A549 (cell line): Measurements from ENCODE around the gene PRPS2.

ENCODE experiments used
- CBX8 ChIP-seq: fragments of 200-600 bp; sonication (generic); IDR thresholded peaks from 2 replicates; pipeline ENCODE4 v1.6.1; 2016
- CHD2 ChIP-seq: fragments of 150-350 bp; IDR thresholded peaks from 2 replicates; pipeline ENCODE4 v1.6.1; 2014; ENCODE audit warnings: low read length; ENCODE audit not compliant: partially characterized antibody
- CHD4 ChIP-seq: fragments of 200-600 bp; sonication (generic); IDR thresholded peaks from 2 replicates; pipeline ENCODE4 v1.6.1; 2016; ENCODE audit warnings: antibody characterized with exemption, mild to moderate bottlenecking, borderline replicate concordance
- CTCF ChIP-seq: fragments of >200 bp; sonication (Bioruptor Twin); formaldehyde crosslinking; IDR thresholded peaks from 3 replicates; pipeline ENCODE4 v1.5.1; 2016
- EP300 ChIP-seq, 2 experiments: fragments of >200 bp; sonication (Bioruptor Twin); formaldehyde crosslinking; IDR thresholded peaks; 2 replicates in 1 of 2; 3 replicates in 1 of 2; pipeline ENCODE4 v1.6.1; 2016 to 2017
- HOXA7 ChIP-seq: fragments of 250-450 bp; sonication (Bioruptor Pico); IDR thresholded peaks from 2 replicates; pipeline ENCODE4 v1.5.0; 2020; ENCODE audit warnings: mild to moderate bottlenecking, moderate library complexity
- KDM1A ChIP-seq: fragments of 200-600 bp; sonication (generic); IDR thresholded peaks from 2 replicates; pipeline ENCODE4 v1.6.1; 2016; ENCODE audit warnings: low read depth, mild to moderate bottlenecking
- MAFK ChIP-seq: fragments of 450-650 bp; IDR thresholded peaks from 2 replicates; pipeline ENCODE4 v1.6.1; 2014; ENCODE audit not compliant: partially characterized antibody
- NFE2L2 ChIP-seq: fragments of 150-350 bp; conservative IDR thresholded peaks from 2 replicates; pipeline ENCODE4 v1.6.1; 2014; ENCODE audit warnings: low read length
- POLR2A ChIP-seq: IDR thresholded peaks from 2 replicates; pipeline ENCODE4 v1.6.1; 2012; ENCODE audit warnings: mild to moderate bottlenecking, low read length
- POLR2AphosphoS2 ChIP-seq: conservative IDR thresholded peaks from 2 replicates; pipeline ENCODE4 v1.6.1; 2012; ENCODE audit warnings: low read length, improper control_type of control experiment, inconsistent platforms
- USF2 ChIP-seq: fragments of 450-650 bp; IDR thresholded peaks from 2 replicates; pipeline ENCODE4 v1.6.1; 2014; ENCODE audit warnings: antibody characterized with exemption
- ZSCAN20 ChIP-seq: fragments of 250-450 bp; sonication (Bioruptor Pico); IDR thresholded peaks from 2 replicates; pipeline ENCODE4 v1.8.0; 2022; ENCODE audit warnings: mild to moderate bottlenecking, moderate library complexity
- TF ChIP-seq, protein P1 (sequence below): fragments of 150-350 bp; IDR thresholded peaks from 2 replicates; pipeline ENCODE4 v1.6.1; 2014; ENCODE audit warnings: low read depth, mild to moderate bottlenecking, low read length

DNA sequence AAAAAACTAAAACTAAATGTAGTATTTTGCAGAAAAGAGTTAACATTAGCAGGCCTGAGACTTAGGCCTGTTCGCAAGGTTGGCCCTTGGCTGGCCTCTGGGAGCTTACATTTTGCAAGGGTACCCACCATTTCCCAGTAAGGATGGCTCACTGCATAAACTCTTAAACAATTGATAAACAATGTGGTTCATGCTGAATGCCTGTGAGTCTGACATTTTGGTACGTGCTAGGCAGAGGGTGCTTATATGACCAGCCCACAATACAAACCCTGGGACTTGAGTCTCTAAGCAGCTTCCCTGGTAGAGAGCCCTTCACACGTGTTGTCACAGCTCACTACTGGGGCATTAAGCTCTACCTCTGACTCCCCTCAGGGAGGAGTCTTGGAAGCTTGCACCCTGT is 7.4 kb downstream of the PRPS2 start:
- TF ChIP-seq CTCF, result no peak
- no peak for TF ChIP-seq USF2
- TF ChIP-seq EP300 (IDR thresholded peaks at IDR 0.05), result no peak
- TF ChIP-seq POLR2A, result no peak
- no peak for TF ChIP-seq NFE2L2
- TF ChIP-seq CHD2, result no peak
- no peak for TF ChIP-seq CBX8
- TF ChIP-seq MAFK, result no peak
- no peak for TF ChIP-seq ZSCAN20
- TF ChIP-seq, protein P1, sequence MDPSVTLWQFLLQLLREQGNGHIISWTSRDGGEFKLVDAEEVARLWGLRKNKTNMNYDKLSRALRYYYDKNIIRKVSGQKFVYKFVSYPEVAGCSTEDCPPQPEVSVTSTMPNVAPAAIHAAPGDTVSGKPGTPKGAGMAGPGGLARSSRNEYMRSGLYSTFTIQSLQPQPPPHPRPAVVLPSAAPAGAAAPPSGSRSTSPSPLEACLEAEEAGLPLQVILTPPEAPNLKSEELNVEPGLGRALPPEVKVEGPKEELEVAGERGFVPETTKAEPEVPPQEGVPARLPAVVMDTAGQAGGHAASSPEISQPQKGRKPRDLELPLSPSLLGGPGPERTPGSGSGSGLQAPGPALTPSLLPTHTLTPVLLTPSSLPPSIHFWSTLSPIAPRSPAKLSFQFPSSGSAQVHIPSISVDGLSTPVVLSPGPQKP, result no peak
- TF ChIP-seq POLR2AphosphoS2, result no peak
- TF ChIP-seq KDM1A, result no peak
- TF ChIP-seq HOXA7 (CRISPR knock-in tag), result no peak
- TF ChIP-seq CHD4, result no peak
